Erythroblast (primary cell): ENCODE measurements around the gene PSMG3.
"Not testable (repeated sequence)": the region's sequence is repeated elsewhere in the genome, so short reads cannot be mapped to it uniquely, and the experiment has no call there.

Source experiments
- GATA1 ChIP-seq: IDR thresholded peaks from 2 replicates; pipeline ENCODE4 v1.6.1; 2011; ENCODE audit warnings: low read depth, mild to moderate bottlenecking, control low read depth, low read length, moderate library complexity
- POLR2A ChIP-seq: IDR thresholded peaks from 2 replicates; pipeline ENCODE4 v1.6.1; 2011; ENCODE audit warnings: mild to moderate bottlenecking, low read length

- TF ChIP-seq POLR2A, GATA1: not testable (repeated sequence)
These were observed 50.4 kb downstream of the PSMG3 start for GRCh38 chr7:1519322-1519922.
